GM18909 (cell line): ENCODE data around the gene ATP6AP2.
"Not testable (repeated sequence)": the region's sequence is repeated elsewhere in the genome, so short reads cannot be mapped to it uniquely, and the experiment has no call there.

ENCODE experiments used
- ATAC-seq: cut with Tn5 transposase; IDR thresholded peaks from one replicate; pipeline ENCODE4 v1.9.1; 2021; ENCODE audit warnings: mild to moderate bottlenecking; ENCODE audit not compliant: unreplicated experiment, poor library complexity

Gene ATP6AP2

GRCh38 chrX:40580537-40581335 lies at the start of gene ATP6AP2:
ATP6AP2 (plus strand) TSS chrX:40580970; CDS start chrX:40581066, 96 bp downstream.
- peak; percentile 97 for ATAC-seq

GRCh38 chrX:40531056-40531826 lies 49.5 kb upstream of the ATP6AP2 start:
- ATAC-seq = no peak

- ATAC-seq = no peak
Observed at GRCh38 chrX:40537310-40537709, 43.5 kb upstream of the ATP6AP2 start.

- ATAC-seq = no peak
Observed at GRCh38 chrX:40538406-40538805, 42.4 kb upstream of the ATP6AP2 start.

GRCh38 chrX:40539214-40540142 lies 41.3 kb upstream of the ATP6AP2 start:
- ATAC-seq = no peak

- ATAC-seq = no peak
Observed at GRCh38 chrX:40542208-40542607, 38.6 kb upstream of the ATP6AP2 start.

GRCh38 chrX:40542972-40543371 lies 37.8 kb upstream of the ATP6AP2 start:
- ATAC-seq = no peak

- ATAC-seq = no peak
Observed at GRCh38 chrX:40543661-40544328, 37.0 kb upstream of the ATP6AP2 start.

GRCh38 chrX:40544343-40545266 lies 36.2 kb upstream of the ATP6AP2 start:
- ATAC-seq = no peak

- ATAC-seq = no peak
Observed at GRCh38 chrX:40546870-40547269, 33.9 kb upstream of the ATP6AP2 start.

- no peak for ATAC-seq
Observed at GRCh38 chrX:40550066-40550465, 30.7 kb upstream of the ATP6AP2 start.

GRCh38 chrX:40552768-40553167 lies 28.0 kb upstream of the ATP6AP2 start:
- ATAC-seq = no peak

- ATAC-seq = no peak
Observed at GRCh38 chrX:40558590-40558989, 22.2 kb upstream of the ATP6AP2 start.

GRCh38 chrX:40563784-40564183 lies 17.0 kb upstream of the ATP6AP2 start:
- ATAC-seq = no peak

- ATAC-seq = no peak
Observed at GRCh38 chrX:40564447-40564846, 16.3 kb upstream of the ATP6AP2 start.

- no peak for ATAC-seq
Observed at GRCh38 chrX:40570346-40571093, 10.2 kb upstream of the ATP6AP2 start.

GRCh38 chrX:40571164-40571563 lies 9.6 kb upstream of the ATP6AP2 start:
- ATAC-seq = not testable (repeated sequence)

GRCh38 chrX:40571600-40571999 lies 9.2 kb upstream of the ATP6AP2 start:
- ATAC-seq = no peak
